ENCODE measurements around the gene MYRF. TPM values are rescaled to one million over a fixed set of nuclear protein-coding genes. Genes with fewer than 3 reads are reported as not detected.

MYRF gene
- total and polyA plus RNA-seq, 11 donors, result 0.11 to 41.2 (median 0.25) TPM; not detected in 2

DNA sequence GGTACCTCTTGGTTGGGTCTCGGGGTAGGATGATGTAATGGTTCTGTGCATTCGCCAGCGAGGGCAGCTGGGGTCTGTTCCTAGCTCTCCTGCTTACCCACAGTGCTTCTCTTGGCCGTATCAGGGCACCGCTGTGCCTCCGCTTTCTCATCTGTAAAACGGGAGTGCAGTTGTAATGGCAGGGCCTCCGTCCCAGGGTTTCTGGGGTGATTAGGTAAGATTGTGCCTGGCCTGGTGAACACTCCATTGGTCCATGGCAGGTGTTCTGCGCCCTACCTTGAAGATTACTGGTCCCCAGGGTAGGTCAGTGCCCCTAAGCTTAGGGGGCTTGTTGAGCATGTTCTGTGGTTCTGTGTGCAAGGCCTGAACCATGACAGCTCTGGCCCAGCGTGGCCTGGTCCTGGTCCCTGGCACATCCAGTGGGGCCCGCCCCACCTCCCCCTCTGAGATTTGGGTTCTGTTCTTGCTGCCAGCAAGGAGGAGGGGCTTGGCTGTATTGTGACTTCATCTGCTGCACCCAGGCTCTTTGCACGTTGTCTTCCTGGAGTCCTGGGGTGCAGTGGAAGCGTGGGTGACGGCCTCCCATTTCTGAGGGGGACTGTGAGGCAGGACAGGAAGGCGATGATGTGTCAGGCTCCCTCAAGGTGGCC, 4.9 kb downstream of the MYRF start:
- H3K4me3 ChIP-seq, result no peak overlapping the region
- H3K27me3 ChIP-seq, result peaks cover 0 to 10% (median 0%) of the 10 kb centered on the region in 9 donors
- no peaks in the 10 kb centered on the region for H3K36me3 ChIP-seq
- DNase-seq (no peak), ATAC-seq (no peak)
- 91 to 94% (median 93%) methylated on average over 15 of the region's 15 CpGs for WGBS, 4 donors
- TF ChIP-seq POLR2A (IDR thresholded peaks at IDR 0.05), result no peak
- TF ChIP-seq, protein P1, sequence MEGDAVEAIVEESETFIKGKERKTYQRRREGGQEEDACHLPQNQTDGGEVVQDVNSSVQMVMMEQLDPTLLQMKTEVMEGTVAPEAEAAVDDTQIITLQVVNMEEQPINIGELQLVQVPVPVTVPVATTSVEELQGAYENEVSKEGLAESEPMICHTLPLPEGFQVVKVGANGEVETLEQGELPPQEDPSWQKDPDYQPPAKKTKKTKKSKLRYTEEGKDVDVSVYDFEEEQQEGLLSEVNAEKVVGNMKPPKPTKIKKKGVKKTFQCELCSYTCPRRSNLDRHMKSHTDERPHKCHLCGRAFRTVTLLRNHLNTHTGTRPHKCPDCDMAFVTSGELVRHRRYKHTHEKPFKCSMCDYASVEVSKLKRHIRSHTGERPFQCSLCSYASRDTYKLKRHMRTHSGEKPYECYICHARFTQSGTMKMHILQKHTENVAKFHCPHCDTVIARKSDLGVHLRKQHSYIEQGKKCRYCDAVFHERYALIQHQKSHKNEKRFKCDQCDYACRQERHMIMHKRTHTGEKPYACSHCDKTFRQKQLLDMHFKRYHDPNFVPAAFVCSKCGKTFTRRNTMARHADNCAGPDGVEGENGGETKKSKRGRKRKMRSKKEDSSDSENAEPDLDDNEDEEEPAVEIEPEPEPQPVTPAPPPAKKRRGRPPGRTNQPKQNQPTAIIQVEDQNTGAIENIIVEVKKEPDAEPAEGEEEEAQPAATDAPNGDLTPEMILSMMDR (IDR thresholded peaks at IDR 0.05), result no peak
- no peak overlapping the region for H3K27ac ChIP-seq
- intact Hi-C loops (cut with DNase I), result no loop called here
- peaks cover 0 to 12% (median 0%) of the 10 kb centered on the region in 12 donors for H3K4me1 ChIP-seq
- no peaks in the 10 kb centered on the region for H3K9me3 ChIP-seq

DNA sequence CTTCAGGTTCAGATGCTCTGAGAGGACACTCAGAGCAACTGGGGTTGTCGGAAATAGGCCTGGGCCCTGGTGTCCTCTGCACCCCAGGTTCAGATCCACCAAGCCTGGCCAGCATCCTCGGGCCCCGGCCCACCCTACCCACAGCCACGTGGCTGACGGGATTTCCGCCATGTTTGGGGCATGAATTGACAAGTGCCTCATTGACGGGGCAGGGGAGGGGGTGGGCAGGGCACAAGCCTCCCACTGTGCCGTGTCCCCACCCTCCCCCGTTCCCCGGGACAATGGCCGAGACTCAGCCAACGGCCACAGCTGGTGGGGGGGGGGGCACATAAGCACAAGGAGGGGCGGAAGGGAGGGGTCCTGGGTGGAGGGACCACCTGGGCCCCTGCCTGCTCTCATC, 8.5 kb downstream of the MYRF start:
- no peak for TF ChIP-seq POLR2A (IDR thresholded peaks at IDR 0.05)
- TF ChIP-seq, protein P1 (IDR thresholded peaks at IDR 0.05), result no peak
- no peak for DNase-seq
- H3K27me3 ChIP-seq, result peaks cover 0 to 7% (median 0%) of the 10 kb centered on the region in 9 donors
- H3K4me3 ChIP-seq, result no peak overlapping the region
- H3K36me3 ChIP-seq, result no peaks in the 10 kb centered on the region
- H3K27ac ChIP-seq, result no peak overlapping the region
- H3K4me1 ChIP-seq, result peaks cover 0 to 10% (median 0%) of the 10 kb centered on the region in 12 donors
- intact Hi-C loops (cut with DNase I), result no loop called here
- no peak for ATAC-seq
- no peaks in the 10 kb centered on the region for H3K9me3 ChIP-seq
- 64 to 79% (median 78%) methylated on average over 3 to 13 of the region's 13 CpGs for WGBS, 4 donors

- Histone ChIP-seq H3K27ac (no peak overlapping the region), H3K4me1 (peaks cover 0 to 7% (median 0%) of the 10 kb centered on the region in 12 donors), H3K27me3 (peaks cover 0 to 7% (median 0%) of the 10 kb centered on the region in 9 donors), H3K4me3 (no peak overlapping the region), H3K36me3 (no peaks in the 10 kb centered on the region), H3K9me3 (no peaks in the 10 kb centered on the region)
- intact Hi-C loops (cut with DNase I), result no loop called here
- TF ChIP-seq POLR2A (IDR thresholded peaks at IDR 0.05), result no peak
- TF ChIP-seq, protein P1 (IDR thresholded peaks at IDR 0.05), result no peak
- 74 to 87% (median 83%) methylated on average over 11 of the region's 11 CpGs for WGBS, 4 donors
- no peak for ATAC-seq
- no peak for DNase-seq
Measured at GRCh38 chr11:61761440-61762222, 9.2 kb downstream of the MYRF start.

DNA sequence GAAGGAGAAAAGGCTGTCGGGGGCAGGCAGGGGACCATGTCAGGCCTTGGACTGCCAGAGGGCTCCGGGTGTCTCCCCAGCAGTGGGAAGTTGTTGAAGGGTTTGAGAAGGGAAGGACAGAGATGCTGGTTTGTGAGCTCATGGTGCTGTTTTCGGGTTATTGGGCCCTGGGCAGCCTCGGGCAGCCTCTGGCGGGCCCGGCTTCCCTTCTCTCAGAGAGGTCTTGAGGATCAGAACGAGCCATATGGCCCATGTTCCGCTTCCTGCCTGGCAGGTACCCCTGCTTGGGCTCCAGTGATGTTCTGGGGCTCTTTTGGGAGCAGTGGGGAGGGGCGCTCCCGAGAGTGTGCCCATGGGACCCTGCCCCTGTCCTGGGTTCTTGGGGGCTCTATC, 9.8 kb downstream of the MYRF start:
- H3K4me3 ChIP-seq, result no peak overlapping the region
- no peaks in the 10 kb centered on the region for H3K36me3 ChIP-seq
- peaks cover 0 to 5% (median 0%) of the 10 kb centered on the region in 12 donors for H3K4me1 ChIP-seq
- 59 to 77% (median 70%) methylated on average over 8 to 10 of the region's 10 CpGs for WGBS, 4 donors
- H3K27ac ChIP-seq, result no peak overlapping the region
- no peak for ATAC-seq
- no peak for DNase-seq
- intact Hi-C loops (cut with DNase I), result no loop called here
- H3K9me3 ChIP-seq, result no peaks in the 10 kb centered on the region
- H3K27me3 ChIP-seq, result peaks cover 0 to 7% (median 0%) of the 10 kb centered on the region in 9 donors
- TF ChIP-seq, protein P1 (IDR thresholded peaks at IDR 0.05), result no peak
- TF ChIP-seq POLR2A (IDR thresholded peaks at IDR 0.05), result no peak

Measured in heart left ventricle (tissue), 16 donors.